HEK293T (cell line): ENCODE data around the gene SLC15A1.

Experiments used
- BHLHE40 ChIP-seq: fragments of 450-650 bp; IDR thresholded peaks from 2 replicates; pipeline ENCODE4 v1.6.1; 2016; ENCODE audit warnings: mild to moderate bottlenecking, moderate library complexity, borderline replicate concordance
- FOXA1 ChIP-seq: fragments of 450-650 bp; IDR thresholded peaks from 2 replicates; pipeline ENCODE4 v1.6.1; 2016; ENCODE audit warnings: mild to moderate bottlenecking
- HDGF ChIP-seq: fragments of 450-650 bp; IDR thresholded peaks from 2 replicates; pipeline ENCODE4 v1.6.1; 2017; ENCODE audit warnings: antibody characterized with exemption, borderline replicate concordance
- SUZ12 ChIP-seq: fragments of 450-650 bp; IDR thresholded peaks from 2 replicates; pipeline ENCODE4 v1.6.1; 2016; ENCODE audit warnings: mild to moderate bottlenecking
- TF ChIP-seq, protein P1 (sequence below): fragments of 450-650 bp; IDR thresholded peaks from 2 replicates; pipeline ENCODE4 v1.6.1; 2016

DNA sequence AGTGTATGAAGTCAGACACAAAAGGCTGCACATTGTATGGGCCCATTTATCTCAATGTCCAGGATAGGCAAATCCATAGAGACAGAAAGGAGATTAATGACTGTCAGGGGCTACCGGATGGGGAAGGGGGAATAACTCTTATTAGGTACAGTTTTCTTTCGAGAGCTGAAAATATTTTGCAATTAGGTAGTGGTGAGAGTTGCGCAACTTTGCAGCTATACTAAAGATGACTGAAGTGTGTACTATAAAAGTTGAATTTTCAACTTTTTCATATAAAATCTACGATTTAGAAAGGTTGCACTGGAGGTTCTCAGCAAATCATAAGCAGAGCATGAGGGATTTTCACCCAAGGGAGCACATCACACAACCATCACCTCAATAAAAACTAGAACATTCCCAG, 16.1 kb upstream of the SLC15A1 start:
- TF ChIP-seq HDGF (no peak), BHLHE40 (no peak), SUZ12 (no peak), FOXA1 (no peak)
- TF ChIP-seq, protein P1, sequence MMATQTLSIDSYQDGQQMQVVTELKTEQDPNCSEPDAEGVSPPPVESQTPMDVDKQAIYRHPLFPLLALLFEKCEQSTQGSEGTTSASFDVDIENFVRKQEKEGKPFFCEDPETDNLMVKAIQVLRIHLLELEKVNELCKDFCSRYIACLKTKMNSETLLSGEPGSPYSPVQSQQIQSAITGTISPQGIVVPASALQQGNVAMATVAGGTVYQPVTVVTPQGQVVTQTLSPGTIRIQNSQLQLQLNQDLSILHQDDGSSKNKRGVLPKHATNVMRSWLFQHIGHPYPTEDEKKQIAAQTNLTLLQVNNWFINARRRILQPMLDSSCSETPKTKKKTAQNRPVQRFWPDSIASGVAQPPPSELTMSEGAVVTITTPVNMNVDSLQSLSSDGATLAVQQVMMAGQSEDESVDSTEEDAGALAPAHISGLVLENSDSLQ, result no peak
